NCI-H748 (cell line): ENCODE measurements around the gene PLA2G15.
A peak's percentile ranks its signal among the peaks of the same experiment; 100 is the strongest.
"Not testable (repeated sequence)": the region's sequence is repeated elsewhere in the genome, so short reads cannot be mapped to it uniquely, and the experiment has no call there.

Source experiments
- DNase-seq: peaks from one replicate; lab custom pipeline; 2025; ENCODE audit not compliant: unreplicated experiment; lab: John Stamatoyannopoulos, UW

The PLA2G15 gene

DNA sequence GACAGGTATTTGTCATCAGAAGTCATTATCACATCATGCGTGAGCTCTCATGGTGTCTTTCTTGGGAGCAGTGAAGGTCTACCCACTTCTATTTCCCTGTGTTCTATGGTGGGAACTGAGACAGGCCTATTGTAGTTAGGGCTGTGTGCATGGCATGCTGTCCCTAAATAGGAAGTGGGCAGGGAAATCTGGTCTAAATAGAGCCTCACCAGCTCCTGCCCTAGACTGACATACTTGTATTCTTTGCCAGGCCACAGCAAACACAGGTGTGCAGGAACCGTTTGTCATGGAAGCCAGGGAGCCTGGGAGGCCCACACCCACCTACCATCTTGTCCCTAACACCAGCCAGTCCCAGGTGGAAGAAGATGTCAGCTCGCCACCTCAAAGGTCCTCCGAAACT, 29.3 kb downstream of the PLA2G15 start:
- DNase-seq: no peak

DNA sequence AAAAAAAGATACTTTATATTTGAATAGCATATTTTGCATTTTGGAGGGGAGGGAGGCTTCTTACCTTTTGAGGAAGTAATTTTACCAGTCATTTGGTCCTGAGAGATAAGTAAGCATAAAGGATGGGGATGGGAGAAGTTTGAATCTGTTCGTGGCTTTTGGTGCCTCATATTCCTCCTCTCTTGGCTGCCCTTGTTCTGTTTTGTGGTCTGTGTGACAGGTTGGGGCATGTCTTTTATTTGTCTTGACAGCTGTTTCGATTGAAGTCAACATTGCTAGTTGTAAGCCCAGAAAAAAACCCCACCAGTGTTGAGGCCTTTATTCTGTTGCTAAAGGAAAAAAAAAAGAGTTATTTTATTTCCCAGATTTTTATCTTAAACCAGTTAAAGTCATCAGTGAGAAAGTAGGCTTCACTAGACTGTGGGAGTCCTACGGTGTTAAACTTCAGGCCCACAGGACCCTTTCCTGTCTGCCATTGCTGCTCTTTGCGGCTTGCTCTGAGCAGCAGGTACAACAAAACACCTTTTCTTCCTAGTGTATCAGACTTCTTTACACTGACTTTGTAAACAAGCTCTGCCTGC, 30.5 kb downstream of the PLA2G15 start:
- peak; percentile 52 for DNase-seq

DNA sequence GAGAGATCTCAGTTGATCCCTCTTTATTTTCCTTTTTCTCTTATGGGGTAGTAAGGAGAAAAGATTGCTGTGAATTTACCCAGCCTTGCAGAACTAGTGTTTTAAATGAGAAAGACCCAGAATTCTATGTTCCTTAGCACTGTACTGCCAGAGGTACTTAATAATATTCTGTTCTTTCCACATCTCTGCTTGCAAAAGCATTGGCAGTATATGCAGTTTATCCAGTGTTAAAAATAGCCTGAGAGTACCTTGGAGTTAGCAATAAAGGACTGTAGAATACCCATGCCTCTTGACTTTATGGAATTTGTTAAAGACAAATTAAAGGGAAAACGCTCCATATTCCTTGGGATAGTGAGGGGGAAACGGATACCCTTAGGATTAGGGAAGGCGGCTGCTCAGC, 31.1 kb downstream of the PLA2G15 start:
- DNase-seq: no peak

DNA sequence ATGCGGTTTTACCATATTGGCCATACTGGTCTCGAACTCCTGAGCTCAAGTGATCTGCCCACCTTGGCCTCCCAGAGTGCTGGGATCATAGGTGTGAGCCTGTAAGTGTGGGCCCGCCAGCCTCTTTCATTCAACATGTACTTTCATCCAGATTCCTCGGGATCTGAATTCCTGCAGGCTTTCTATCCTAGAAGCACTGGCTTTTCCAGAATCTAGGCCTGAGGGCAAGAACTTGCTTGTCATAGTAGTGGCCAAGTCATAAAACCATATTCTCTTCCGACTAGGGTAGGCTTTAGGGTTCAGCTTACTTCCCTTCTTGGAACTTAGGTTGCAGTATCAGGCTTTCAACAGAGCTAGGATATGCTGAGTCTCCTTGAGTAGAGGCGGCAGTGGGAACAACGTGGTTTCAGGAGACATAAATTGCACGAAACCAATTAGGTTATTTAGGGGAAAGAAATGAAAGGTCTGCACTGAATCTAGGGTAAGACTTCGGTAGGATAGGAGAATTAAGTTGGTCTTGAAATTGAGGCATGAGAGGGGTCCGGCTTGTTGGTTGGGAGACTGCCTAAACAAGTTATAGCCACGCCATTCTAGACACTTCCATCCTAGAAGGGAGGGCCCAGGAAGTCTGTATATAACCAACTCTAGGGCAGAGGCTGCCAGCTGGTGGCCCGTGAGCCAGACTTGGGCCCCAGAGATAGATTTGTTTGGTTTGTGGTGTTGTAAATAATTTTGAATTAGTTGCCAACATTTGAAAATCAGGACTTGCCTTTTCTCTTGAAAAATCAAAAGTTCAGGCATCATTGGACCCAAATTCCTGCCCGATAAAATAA, 34.8 kb downstream of the PLA2G15 start:
- no peak for DNase-seq

DNA sequence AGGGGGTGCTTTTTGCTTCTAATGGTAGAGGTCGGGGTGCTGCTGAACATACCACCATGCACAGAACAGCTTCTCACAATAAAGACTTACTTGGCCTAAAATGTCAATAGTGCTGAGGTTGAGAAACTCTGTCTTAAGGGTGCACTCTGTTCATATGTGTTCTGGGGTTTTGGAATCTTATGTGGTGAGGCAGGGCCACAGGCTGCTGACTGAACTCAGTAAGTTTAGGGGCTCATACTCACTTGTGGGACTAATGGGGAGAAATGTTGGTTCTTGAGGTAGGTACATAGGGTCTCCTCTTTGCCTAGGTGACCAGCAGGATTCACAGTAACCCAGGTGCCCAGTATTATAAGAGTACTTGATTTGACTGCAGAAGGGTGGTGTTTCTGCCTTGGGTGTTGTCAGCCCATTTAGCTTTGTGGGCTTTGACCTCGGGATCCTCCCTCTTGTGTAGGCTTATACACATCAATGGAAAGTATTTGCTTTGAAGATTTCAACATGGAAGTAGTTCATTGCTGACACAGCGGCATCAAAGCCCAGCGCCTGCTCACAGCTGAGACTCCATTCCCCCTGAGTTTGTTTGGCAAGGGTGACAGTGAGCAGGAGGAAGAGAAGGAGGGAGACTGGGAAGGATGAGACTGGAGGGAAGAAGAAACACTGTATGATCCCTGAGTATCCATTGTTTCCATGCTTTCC, 36.3 kb downstream of the PLA2G15 start:
- no peak for DNase-seq

DNA sequence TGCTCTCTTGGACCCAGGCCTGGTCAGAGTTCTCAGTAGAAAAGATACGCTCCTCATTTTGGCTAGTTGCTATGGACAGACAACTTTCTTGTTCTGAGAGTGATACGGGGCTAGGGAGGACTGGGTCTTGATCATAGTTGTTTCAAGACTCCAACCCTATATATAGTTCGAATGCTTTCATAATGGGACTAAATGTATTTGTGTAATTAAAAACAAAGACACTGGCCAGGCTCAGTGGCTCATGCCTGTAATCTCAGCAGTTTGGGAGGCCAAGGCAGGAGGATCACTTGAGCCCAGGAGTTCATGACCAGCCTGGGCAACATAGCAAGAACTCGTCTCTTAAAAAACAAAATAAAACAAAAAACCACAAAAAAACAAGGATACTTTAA, 36.9 kb downstream of the PLA2G15 start:
- no peak for DNase-seq

DNA sequence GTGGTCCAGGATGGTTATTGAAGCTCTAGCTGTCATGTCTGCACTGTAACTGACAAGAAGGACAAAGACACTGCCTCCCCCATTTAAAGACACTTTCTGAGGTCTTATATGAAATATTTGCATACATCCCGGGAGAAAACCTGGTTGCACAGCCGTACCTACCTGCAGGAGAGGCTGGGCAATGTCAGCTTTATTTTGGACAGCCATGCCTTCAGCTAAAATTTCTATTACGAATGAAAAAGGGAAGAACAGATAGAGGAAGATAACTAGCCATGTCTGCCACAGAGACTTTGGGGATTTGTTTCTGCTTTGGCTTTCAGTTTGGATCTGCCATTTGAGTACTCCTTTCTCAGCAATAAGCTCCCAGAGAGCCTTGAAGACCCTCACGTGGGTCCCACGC, 38.2 kb downstream of the PLA2G15 start:
- DNase-seq: no peak

DNA sequence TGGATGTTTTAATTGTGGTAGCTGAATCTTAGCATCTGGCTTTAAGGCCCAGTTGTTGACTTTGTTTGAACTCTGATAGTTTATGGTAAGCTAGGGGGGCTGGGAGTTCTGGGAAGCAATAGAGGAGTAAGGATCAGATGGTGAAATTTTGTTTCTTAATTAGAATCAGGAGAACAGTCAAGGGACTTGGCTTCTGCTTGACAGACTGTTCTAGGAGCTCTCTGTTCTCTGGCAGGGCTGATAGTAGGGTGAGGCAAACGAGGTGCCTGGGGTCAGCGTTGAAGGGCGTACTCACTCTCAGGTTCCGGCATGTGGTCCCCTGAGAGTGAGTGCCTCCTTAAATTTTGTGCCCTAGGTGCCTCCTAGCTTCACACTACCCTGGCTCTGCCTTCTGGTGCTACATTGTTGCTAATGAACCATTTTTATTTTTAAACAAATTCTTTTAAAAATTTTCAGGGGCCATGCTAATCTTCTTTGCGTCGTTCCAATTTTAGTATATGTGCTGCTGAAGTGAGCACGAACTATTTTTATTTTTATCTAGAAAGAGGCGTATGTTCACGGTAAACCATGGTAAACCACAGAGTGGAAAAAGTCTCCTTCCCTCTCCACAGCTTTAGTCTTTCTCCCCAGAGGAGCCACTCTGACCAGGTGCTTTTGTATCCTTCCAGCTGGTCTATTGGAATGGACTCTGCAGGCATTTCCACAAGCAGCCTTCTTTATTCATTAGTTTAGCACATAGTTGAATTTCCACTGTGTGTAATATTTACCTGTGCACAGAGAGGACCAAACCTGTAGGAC, 38.8 kb downstream of the PLA2G15 start:
- no peak for DNase-seq

DNA sequence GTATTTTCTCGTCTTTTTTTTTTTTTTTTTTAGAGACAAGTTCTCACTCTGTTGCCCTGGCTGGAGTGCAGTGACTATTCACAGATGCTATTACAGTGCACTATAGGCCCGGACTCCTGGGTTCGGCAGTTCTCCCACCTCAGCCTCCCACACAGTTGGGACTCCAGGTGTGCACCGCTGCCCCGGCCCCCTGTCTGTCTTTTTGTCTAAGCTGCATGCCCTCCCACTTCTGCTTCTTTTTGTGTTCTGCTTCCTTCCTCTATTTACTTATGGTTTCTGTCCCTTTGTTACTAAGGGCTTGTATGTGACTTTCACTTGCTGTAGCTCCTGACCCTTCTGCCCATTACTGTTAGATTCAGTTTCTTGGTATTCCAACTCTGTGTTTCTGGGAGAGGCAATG, 39.7 kb downstream of the PLA2G15 start:
- no peak for DNase-seq

DNA sequence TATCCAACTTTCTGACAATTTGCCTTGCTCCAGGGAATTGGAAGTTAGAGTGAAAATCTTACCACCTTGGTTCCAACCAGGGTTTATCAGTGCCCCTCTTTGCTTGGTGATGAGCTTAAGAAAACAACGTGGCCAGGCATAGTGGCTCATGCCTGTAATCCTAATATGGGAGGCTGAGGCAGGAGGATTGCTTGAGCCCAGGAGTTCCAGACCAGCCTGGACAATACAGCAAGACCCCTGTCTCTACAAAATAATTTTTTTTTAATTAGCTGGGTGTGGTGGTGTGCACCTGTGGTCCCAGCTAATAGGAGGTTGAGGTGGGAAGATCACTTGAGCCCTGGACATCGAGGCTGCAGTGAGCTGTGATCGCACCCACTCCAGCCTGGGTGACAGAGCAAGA, 40.5 kb downstream of the PLA2G15 start:
- DNase-seq: no peak

DNA sequence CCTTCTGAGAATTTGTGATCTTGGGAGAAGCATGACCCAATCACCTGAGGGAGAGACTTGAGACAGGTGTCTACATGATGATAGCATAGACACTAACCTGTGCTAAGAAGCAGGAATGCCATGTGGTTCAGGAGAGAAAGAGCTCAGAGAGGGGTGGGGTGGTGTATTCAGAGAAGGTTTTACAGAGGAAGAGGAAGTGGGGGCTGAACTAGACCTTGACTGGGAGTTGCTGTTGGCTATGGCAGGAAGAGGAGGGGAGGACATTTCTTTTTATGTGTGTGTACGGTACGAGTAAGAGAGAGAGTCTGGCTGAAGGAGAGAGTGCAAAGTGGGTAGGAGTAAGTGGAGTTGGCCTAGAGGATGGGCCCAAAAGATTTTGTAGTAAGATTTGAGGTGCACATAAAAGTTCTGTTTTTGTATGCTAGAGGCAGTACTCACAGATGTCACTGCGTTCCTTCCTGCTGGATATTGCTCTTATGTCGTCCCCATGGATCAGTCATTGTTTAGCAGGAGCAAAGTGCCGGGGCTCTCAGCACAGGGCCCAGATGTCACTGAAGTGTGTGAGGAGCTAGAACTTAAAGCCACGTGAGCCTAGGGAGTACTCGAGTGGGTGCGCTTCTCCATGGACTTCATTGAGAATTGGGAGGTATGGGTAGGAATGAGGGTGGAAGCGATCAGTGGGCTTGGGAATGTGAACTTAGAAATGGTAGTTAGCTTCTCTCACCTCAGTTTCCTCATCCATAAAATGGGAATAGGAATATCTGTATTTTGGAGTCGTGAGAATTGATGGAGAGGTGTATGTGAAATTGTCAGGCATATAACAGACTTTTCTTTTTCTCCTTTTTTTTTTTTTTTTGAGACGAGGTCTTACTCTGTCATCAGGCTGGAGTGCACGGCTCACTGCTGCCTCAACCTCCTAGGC, 41.2 kb downstream of the PLA2G15 start:
- DNase-seq: no peak

DNA sequence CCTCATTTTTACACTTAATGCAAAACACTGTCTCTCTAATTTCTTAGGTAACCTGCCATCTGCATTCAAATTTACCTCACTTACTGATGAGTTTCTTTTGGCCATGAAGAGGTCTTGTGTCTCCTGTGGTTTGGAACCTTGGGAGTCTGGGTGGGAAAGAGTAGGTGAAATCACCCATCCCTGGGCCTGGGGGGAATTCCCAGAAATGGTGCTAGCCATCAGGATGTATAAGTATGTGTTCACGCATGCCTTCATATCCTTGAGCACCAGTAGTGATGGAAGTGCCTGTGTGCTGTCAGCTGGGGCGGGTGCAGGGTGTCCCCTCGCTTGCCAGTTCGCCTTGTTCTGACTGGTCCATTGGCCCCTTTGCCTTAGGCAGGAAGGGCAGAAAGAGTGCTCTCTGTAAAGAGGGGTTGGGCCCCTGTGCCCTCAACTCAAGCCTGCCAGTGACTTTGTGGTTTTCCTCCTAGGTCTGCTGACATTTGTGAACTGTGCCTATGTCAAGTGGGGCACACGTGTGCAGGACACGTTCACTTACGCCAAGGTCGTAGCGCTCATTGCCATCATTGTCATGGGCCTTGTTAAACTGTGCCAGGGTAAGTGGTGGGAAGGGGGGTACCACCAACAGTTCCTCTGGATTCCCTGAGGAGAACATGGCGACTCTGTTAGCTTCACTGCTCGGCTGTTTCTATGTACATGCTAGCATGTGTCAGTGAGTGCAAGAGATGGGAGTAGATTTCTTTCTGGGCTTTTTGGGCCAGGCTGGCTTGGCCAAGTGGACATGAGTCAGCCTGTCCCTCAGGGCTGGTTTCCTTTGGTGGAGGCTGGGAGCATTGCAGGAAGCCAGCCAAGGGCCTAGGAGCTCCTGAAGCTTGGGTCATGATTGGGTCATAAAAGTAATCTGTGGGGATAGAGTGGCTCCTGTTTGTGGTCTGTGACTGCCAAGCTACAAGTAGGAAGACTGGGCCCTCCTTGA, 42.4 kb downstream of the PLA2G15 start:
- DNase-seq: no peak

DNA sequence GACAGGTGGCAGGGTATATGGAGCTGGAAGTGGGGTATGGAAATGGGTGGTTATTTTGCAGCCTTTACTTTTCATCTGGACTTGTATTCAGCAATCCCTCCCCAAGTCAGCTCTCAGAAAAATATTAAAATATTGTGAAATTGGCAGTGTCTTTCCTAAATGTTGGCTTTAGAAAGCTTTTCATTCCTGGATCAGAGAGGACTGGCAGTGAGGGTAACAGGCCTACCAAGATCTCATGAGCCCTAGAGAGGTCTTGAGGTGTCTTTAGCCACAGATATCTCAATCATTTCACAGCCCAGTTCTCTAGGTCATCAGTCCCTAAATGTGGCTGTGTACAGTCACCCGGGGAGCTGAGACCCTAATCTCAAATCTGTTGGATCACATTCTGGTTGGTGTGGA, 43.1 kb downstream of the PLA2G15 start:
- no peak for DNase-seq

DNA sequence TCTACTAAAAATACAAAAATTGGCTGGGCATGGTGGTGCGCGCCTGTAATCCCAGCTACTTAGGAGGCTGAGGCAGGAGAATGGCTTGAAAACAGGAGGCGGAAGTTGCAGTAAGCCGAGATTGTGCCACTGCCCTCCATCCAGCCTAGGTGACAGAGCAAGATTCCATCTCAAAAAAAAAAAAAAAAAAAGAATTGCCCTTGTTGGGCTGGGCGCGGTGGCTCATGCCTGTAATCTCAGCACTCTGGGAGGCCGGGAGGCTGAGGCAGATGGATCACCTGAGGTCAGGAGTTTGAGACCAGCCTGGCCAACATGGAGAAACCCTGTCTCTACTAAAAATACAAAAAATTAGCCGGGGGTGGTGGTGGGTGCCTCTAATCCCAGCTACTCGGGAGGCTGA, 43.6 kb downstream of the PLA2G15 start:
- DNase-seq: not testable (repeated sequence)

DNA sequence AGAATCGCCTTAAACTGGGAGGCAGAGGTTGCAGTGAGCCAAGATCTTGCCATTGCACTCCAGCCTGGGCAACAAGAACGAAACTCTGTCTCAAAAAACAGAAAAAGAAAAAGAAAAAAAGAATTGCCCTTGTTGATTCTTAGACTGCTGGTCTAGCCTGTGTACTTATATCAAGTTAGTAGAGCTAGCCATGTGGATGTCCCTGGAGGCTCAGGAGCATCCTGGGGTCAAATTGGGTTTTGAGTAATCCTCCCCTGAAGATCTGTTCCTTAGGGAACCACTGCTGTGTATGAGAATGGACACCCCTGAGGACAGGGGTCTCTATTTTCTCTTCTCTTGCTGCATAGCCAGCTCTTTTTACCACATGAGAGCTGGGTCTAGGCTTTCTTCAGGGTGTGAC, 44.0 kb downstream of the PLA2G15 start:
- DNase-seq: no peak

DNA sequence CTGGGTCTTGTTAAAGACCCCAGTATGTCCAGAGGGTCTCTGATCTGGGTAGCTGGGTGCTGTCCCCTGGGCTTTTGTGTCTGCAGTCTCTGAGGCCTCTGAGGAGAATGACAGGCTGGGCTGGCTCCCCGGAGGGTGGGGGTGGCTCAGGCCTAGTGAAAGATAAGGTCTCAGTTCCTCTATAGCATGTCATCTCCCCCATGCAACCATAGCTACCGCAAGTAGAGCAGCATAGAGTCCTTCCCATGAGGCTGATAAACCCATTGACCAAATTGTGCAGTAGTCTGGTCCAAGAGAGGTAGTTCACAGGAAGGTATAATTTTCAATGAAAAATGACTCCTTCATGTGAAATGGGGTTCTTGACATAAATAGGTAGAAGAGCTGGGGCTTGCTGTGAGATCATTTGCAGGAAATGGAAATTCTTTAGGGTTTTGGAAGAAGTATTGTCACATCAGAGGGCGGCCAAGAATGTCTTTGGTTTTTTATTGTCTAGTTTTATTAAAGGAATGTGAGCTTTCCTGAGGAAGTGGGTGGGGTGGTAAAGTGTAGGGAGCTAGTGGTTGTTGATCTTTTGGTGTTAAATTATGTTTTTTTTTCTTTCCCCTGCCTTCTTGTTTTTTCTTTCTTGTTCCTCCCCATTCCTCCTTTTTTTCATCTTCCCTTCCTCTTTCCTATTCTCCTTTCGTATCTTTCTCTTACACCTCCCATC, 44.6 kb downstream of the PLA2G15 start:
- DNase-seq: no peak

DNA sequence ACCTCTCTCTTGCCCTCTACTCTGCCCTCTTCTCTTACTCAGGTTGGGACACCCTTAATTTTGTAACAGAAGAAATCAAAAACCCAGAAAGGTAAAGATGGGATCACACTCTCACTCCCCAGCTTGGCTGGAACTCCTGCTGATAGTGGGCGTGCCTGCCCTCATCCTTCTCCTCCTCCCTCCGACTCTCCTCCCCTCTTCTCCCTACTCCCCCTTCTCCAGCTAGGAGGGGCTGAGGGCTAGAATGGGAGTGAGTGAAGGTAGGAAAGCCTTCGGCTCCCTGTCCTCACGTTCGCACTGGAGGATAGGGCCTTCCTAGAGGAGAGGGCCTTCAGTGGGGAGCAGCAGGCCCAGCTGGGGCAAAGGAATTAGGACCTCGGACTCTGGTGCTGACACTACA, 45.3 kb downstream of the PLA2G15 start:
- DNase-seq: no peak

DNA sequence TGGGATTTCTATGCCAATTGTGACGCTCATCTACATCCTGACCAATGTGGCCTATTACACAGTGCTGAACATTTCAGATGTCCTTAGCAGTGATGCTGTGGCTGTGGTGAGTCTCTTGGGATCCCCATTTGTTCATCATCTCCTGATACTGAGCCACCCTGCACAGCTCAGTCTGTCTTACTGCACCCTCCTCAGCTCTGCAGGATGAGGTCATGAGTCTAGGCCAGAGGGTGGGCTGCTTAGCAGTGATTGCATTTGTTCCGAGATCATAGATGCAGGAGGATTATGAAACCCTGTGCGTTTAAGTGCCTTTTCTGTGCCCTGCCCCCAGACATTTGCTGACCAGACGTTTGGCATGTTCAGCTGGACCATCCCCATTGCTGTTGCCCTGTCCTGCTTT, 46.1 kb downstream of the PLA2G15 start:
- DNase-seq: no peak

DNA sequence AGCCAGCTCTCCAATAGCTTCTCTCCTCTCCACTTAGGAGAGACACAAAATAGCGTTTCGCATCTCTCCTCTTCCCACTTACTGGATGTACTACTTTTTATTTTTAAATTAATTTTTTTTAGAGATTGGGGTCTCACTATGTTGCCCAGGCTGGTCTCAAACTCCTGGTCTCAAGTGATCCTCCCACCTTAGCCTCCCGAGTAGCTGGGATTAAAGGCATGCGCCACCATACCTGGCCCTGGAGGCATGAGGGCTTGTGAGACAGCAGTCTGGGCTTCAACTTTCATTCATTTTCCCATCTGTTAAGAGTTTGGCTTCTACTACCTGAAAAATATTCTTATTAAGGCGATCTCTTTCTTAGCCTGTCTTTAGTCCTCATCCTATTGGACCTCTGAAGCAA, 47.3 kb downstream of the PLA2G15 start:
- no peak for DNase-seq
